Naive thymus-derived CD4-positive, alpha-beta T cell (primary cell): ENCODE results near the gene IFNA14. TPM values are rescaled to one million over a fixed set of nuclear protein-coding genes. Genes with fewer than 3 reads are reported as not detected.

ENCODE experiments used
- ATAC-seq: fragments of 150-1000 bp; cut with Tn5 transposase; 2 replicates; pipeline ENCODE4 v1.10.0; 2021; ENCODE audit warnings: mild to moderate bottlenecking, moderate library complexity
- CTCF ChIA-PET: fragments of 350-600 bp; sonication (Branson Sonifier 250); formaldehyde crosslinking; loops from one replicate; lab custom pipeline; 2021; ENCODE audit warnings: antibody characterized with exemption; lab: Charles Lee
- POLR2A ChIA-PET: fragments of 350-600 bp; sonication (Branson Sonifier 250); formaldehyde crosslinking; loops from one replicate; lab custom pipeline; 2021; ENCODE audit warnings: antibody characterized with exemption, inconsistent platforms; lab: Charles Lee
- DNase-seq, 9 donors: peaks; one replicate each; pipeline versions ENCODE4 v3.0.0 to v3.0.0-alpha.2; 2020 to 2022; ENCODE audit warnings: mixed read lengths in 1 of 9
- H3K27ac ChIP-seq: one replicate; pipeline ENCODE4 v1.7.0; 2013; ENCODE audit warnings: mild to moderate bottlenecking, low read depth, low read length, moderate library complexity
- H3K27me3 ChIP-seq, 2 donors: one replicate each; pipeline ENCODE4 v1.7.0; 2013; ENCODE audit warnings: low read length in 2 of 2, mild to moderate bottlenecking in 2 of 2, moderate library complexity in 2 of 2; ENCODE audit not compliant: control insufficient read depth in 2 of 2, insufficient read depth in 2 of 2
- H3K36me3 ChIP-seq, 3 experiments: 1 replicate in 2 of 3; 2 replicates in 1 of 3; pipeline ENCODE4 v1.7.0; 2013; ENCODE audit warnings: low read length in 3 of 3, mild to moderate bottlenecking in 3 of 3, moderate library complexity in 1 of 3; ENCODE audit not compliant: insufficient read depth in 3 of 3, control insufficient read depth in 2 of 3
- H3K4me1 ChIP-seq, 2 donors: one replicate each; pipeline ENCODE4 v1.7.0; 2013; ENCODE audit warnings: low read length in 2 of 2, mild to moderate bottlenecking in 2 of 2, moderate library complexity in 1 of 2; ENCODE audit not compliant: control insufficient read depth in 2 of 2, insufficient read depth in 2 of 2
- H3K4me3 ChIP-seq: 2 replicates; pipeline ENCODE4 v1.7.0; 2013; ENCODE audit warnings: mild to moderate bottlenecking, low read length
- H3K9me3 ChIP-seq, 3 experiments: 1 replicate in 2 of 3; 2 replicates in 1 of 3; pipeline ENCODE4 v1.7.0; 2013; ENCODE audit warnings: low read length in 3 of 3; ENCODE audit not compliant: control insufficient read depth in 2 of 3
- H3K27ac Mint-ChIP-seq, 9 donors: one replicate each; pipeline ENCODE4 v1.8.0; 2020 to 2022; ENCODE audit warnings: mixed read lengths in 9 of 9, mild to moderate bottlenecking in 8 of 9, moderate library complexity in 5 of 9, inconsistent platforms in 2 of 9
- H3K27me3 Mint-ChIP-seq, 5 donors: one replicate each; pipeline ENCODE4 v1.8.0; 2021 to 2022; ENCODE audit warnings: mixed read lengths in 5 of 5, mild to moderate bottlenecking in 1 of 5
- H3K36me3 Mint-ChIP-seq, 5 donors: one replicate each; pipeline ENCODE4 v1.8.0; 2020 to 2022; ENCODE audit warnings: mixed read lengths in 5 of 5, mild to moderate bottlenecking in 3 of 5, inconsistent platforms in 1 of 5
- H3K4me1 Mint-ChIP-seq, 7 donors: one replicate each; pipeline ENCODE4 v1.8.0; 2020 to 2022; ENCODE audit warnings: mixed read lengths in 7 of 7, mild to moderate bottlenecking in 3 of 7, inconsistent platforms in 1 of 7
- H3K4me3 Mint-ChIP-seq, 10 donors: one replicate each; pipeline ENCODE4 v1.8.0; 2020 to 2022; ENCODE audit warnings: mild to moderate bottlenecking in 10 of 10, mixed read lengths in 10 of 10, moderate library complexity in 6 of 10, inconsistent platforms in 2 of 10
- H3K9me3 Mint-ChIP-seq, 11 donors: one replicate each; pipeline ENCODE4 v1.8.0; 2020 to 2022; ENCODE audit warnings: mixed read lengths in 11 of 11, mild to moderate bottlenecking in 4 of 11, inconsistent platforms in 1 of 11, moderate library complexity in 1 of 11
- intact Hi-C, 2 donors: fragments of 100-400 bp; cut with micrococcal nuclease; formaldehyde crosslinking; loops; one replicate each; pipeline ENCODE4 v1.15.1; 2023
- polyA plus RNA-seq, 2 donors: library from polyadenylated mRNA; unstranded; fragments of 300-500 nt; fragmentation: Illumina TruSeq; gene quantifications; one replicate each; pipeline ENCODE4 v1.2.3, GENCODE V29; 2021
- total RNA-seq, 6 experiments: library from RNA in 5 of 6; stranded (reverse) in 5 of 6; gene quantifications; 1 replicate in 5 of 6; 2 replicates in 1 of 6; pipeline ENCODE4 v1.2.3 and lab custom pipeline; 2021 to 2026

Gene IFNA14
- total and polyA plus RNA-seq, 7 experiments from 2014 or later, result not detected

GRCh38 chr9:21267485-21268346 lies 27.9 kb upstream of the IFNA14 start:
- H3K36me3 ChIP-seq, result no peaks in the 10 kb centered on the region
- CTCF ChIA-PET, result no interaction called here
- DNase-seq, result no peak
- H3K4me3 ChIP-seq, result no peak overlapping the region
- ATAC-seq, result no peak
- H3K9me3 ChIP-seq, result no peaks in the 10 kb centered on the region
- no peak overlapping the region for H3K4me3 Mint-ChIP-seq
- peaks cover 0 to 43% (median 18%) of the 10 kb centered on the region in 5 donors for H3K27me3 Mint-ChIP-seq
- H3K27ac ChIP-seq, result no peak overlapping the region
- no peaks in the 10 kb centered on the region for H3K27me3 ChIP-seq
- POLR2A ChIA-PET, result no interaction called here
- H3K9me3 Mint-ChIP-seq, result peaks cover 0 to 8% (median 0%) of the 10 kb centered on the region in 11 donors
- intact Hi-C loops, result no loop called here
- H3K27ac Mint-ChIP-seq, result no peak overlapping the region
- no peaks in the 10 kb centered on the region for H3K4me1 ChIP-seq
- H3K4me1 Mint-ChIP-seq, result peaks cover 0 to 4% (median 0%) of the 10 kb centered on the region in 7 donors
- H3K36me3 Mint-ChIP-seq, result no peaks in the 10 kb centered on the region

GRCh38 chr9:21266733-21267484 lies 27.1 kb upstream of the IFNA14 start:
- Mint-ChIP-seq H3K36me3 (no peaks in the 10 kb centered on the region), H3K27ac (no peak overlapping the region)

GRCh38 chr9:21265421-21266189 lies 25.8 kb upstream of the IFNA14 start:
- no peaks in the 10 kb centered on the region for H3K36me3 Mint-ChIP-seq
- H3K9me3 Mint-ChIP-seq, result peaks cover 0 to 3% (median 0%) of the 10 kb centered on the region in 11 donors
- Histone ChIP-seq H3K4me3 (no peak overlapping the region), H3K27me3 (no peaks in the 10 kb centered on the region), H3K9me3 (no peaks in the 10 kb centered on the region), H3K4me1 (no peaks in the 10 kb centered on the region), H3K27ac (no peak overlapping the region), H3K36me3 (no peaks in the 10 kb centered on the region)
- no peak overlapping the region for H3K27ac Mint-ChIP-seq
- ChIA-PET POLR2A (no interaction called here), CTCF (interaction anchor here (0.5 to 1.2 kb wide), 2 partner anchors 30 to 200 kb away, joined by 3 to 4 read pairs; no protein-coding TSS in a partner anchor)
- H3K4me1 Mint-ChIP-seq, result peaks cover 0 to 4% (median 0%) of the 10 kb centered on the region in 7 donors
- ATAC-seq, result no peak
- no peak for DNase-seq
- peaks cover 0 to 43% (median 7%) of the 10 kb centered on the region in 5 donors for H3K27me3 Mint-ChIP-seq
- intact Hi-C loops, result no loop called here
- no peak overlapping the region for H3K4me3 Mint-ChIP-seq

More at GRCh38 chr9:21266733-21267484, 27.1 kb upstream of the IFNA14 start:
- CTCF ChIA-PET, result no interaction called here
- Histone ChIP-seq H3K36me3 (no peaks in the 10 kb centered on the region), H3K27ac (no peak overlapping the region), H3K4me1 (no peaks in the 10 kb centered on the region), H3K27me3 (no peaks in the 10 kb centered on the region), H3K4me3 (no peak overlapping the region), H3K9me3 (no peaks in the 10 kb centered on the region)
- peaks cover 0 to 4% (median 0%) of the 10 kb centered on the region in 7 donors for H3K4me1 Mint-ChIP-seq
- H3K9me3 Mint-ChIP-seq, result peaks cover 0 to 7% (median 0%) of the 10 kb centered on the region in 11 donors
- H3K4me3 Mint-ChIP-seq, result no peak overlapping the region
- POLR2A ChIA-PET, result no interaction called here
- intact Hi-C loops, result no loop called here
- ATAC-seq (no peak), DNase-seq (no peak)
- peaks cover 0 to 43% (median 17%) of the 10 kb centered on the region in 5 donors for H3K27me3 Mint-ChIP-seq

GRCh38 chr9:21255538-21256212 lies 15.9 kb upstream of the IFNA14 start:
- Histone ChIP-seq H3K4me3 (no peak overlapping the region), H3K27ac (no peak overlapping the region), H3K36me3 (no peaks in the 10 kb centered on the region), H3K27me3 (no peaks in the 10 kb centered on the region), H3K4me1 (peaks cover 0 to 3% of the 10 kb centered on the region in 2 donors), H3K9me3 (no peaks in the 10 kb centered on the region)
- ChIA-PET CTCF (no interaction called here), POLR2A (interaction anchor here (0.6 kb wide), 1 partner anchor 596 kb away, joined by 3 read pairs; no protein-coding TSS in a partner anchor)
- Mint-ChIP-seq H3K9me3 (peaks cover 0 to 2% (median 0%) of the 10 kb centered on the region in 11 donors), H3K27ac (no peak overlapping the region), H3K4me3 (no peak overlapping the region), H3K4me1 (peaks cover 4 to 14% (median 6%) of the 10 kb centered on the region in 7 donors), H3K27me3 (peaks cover 0 to 54% (median 7%) of the 10 kb centered on the region in 5 donors), H3K36me3 (no peaks in the 10 kb centered on the region)
- intact Hi-C loops, result loop anchor here in 1 of 2 donors (1.0 kb wide), 1 partner anchor 63 kb away; no protein-coding TSS in a partner anchor
- ATAC-seq (no peak), DNase-seq (no peak)

- CTCF ChIA-PET, result interaction anchor here (0.6 to 2.3 kb wide), 5 partner anchors 9 to 112 kb away, joined by 3 to 10 read pairs (median 3); no protein-coding TSS in a partner anchor
- peak; percentile 78 for ATAC-seq
- DNase-seq, result peak in 5 of 9 donors; percentile 7 to 23 (median 12)
- Mint-ChIP-seq H3K4me3 (peak overlapping the region in 6 of 10 donors; percentile 4 to 52 (median 21)), H3K9me3 (no peaks in the 10 kb centered on the region), H3K27me3 (peaks cover 4 to 60% (median 16%) of the 10 kb centered on the region in 5 donors), H3K36me3 (no peaks in the 10 kb centered on the region), H3K4me1 (peaks cover 4 to 14% (median 6%) of the 10 kb centered on the region in 7 donors), H3K27ac (no peak overlapping the region)
- POLR2A ChIA-PET, result interaction anchor here (0.5 kb wide), 1 partner anchor 497 kb away, joined by 3 read pairs; no protein-coding TSS in a partner anchor
- H3K36me3 ChIP-seq, result no peaks in the 10 kb centered on the region
- H3K4me1 ChIP-seq, result peaks cover 0 to 3% of the 10 kb centered on the region in 2 donors
- H3K9me3 ChIP-seq, result no peaks in the 10 kb centered on the region
- H3K27me3 ChIP-seq, result no peaks in the 10 kb centered on the region
- intact Hi-C loops, result loop anchor here (1.0 to 5.0 kb wide), 4 partner anchors 64 to 534 kb away; no protein-coding TSS in a partner anchor
- H3K4me3 ChIP-seq, result no peak overlapping the region
- no peak overlapping the region for H3K27ac ChIP-seq
Observed at GRCh38 chr9:21252721-21253547, 13.1 kb upstream of the IFNA14 start.
